ENCODE measurements around the gene TGFBI. TPM values are rescaled to one million over a fixed set of nuclear protein-coding genes. Genes with fewer than 3 reads are reported as not detected.

The TGFBI gene
- total RNA-seq, 1 donor from 2014 or later, result not detected

- intact Hi-C loops (cut with micrococcal nuclease), result no loop called here
- Mint-ChIP-seq H3K9me3 (no peaks in the 10 kb centered on the region), H3K36me3 (ENCODE audit: low read depth) (no peaks in the 10 kb centered on the region), H3K27ac (no peak overlapping the region), H3K4me1 (ENCODE audit: low read depth) (no peaks in the 10 kb centered on the region), H3K4me3 (no peak overlapping the region), H3K27me3 (ENCODE audit: insufficient read depth) (peaks cover 3% of the 10 kb centered on the region)
- no peak for DNase-seq (ENCODE audit: low spot score)
These were observed 30.2 kb downstream of the TGFBI start for GRCh38 chr5:136058972-136059354.

GRCh38 chr5:136060963-136061362, 32.2 kb downstream of the TGFBI start:
- intact Hi-C loops (cut with micrococcal nuclease), result loop anchor here (5.0 kb wide), 1 partner anchor 114 kb away; no protein-coding TSS in a partner anchor
- no peak for DNase-seq (ENCODE audit: low spot score)
- Mint-ChIP-seq H3K27ac (no peak overlapping the region), H3K36me3 (ENCODE audit: low read depth) (no peaks in the 10 kb centered on the region), H3K27me3 (ENCODE audit: insufficient read depth) (peaks cover 3% of the 10 kb centered on the region), H3K4me3 (no peak overlapping the region), H3K4me1 (ENCODE audit: low read depth) (no peaks in the 10 kb centered on the region), H3K9me3 (no peaks in the 10 kb centered on the region)

GRCh38 chr5:136061630-136062365, 33.0 kb downstream of the TGFBI start:
- peaks cover 2% of the 10 kb centered on the region for H3K27me3 Mint-ChIP-seq (ENCODE audit: insufficient read depth)
- DNase-seq (ENCODE audit: low spot score), result no peak
- H3K4me1 Mint-ChIP-seq (ENCODE audit: low read depth), result no peaks in the 10 kb centered on the region
- intact Hi-C loops (cut with micrococcal nuclease), result loop anchor here (1.0 to 5.0 kb wide), 2 partner anchors 114 to 174 kb away; no protein-coding TSS in a partner anchor
- H3K4me3 Mint-ChIP-seq, result no peak overlapping the region
- no peaks in the 10 kb centered on the region for H3K36me3 Mint-ChIP-seq (ENCODE audit: low read depth)
- H3K9me3 Mint-ChIP-seq, result no peaks in the 10 kb centered on the region
- no peak overlapping the region for H3K27ac Mint-ChIP-seq

- Mint-ChIP-seq H3K36me3 (ENCODE audit: low read depth) (no peaks in the 10 kb centered on the region), H3K27me3 (ENCODE audit: insufficient read depth) (peaks cover 2% of the 10 kb centered on the region), H3K27ac (no peak overlapping the region), H3K9me3 (no peaks in the 10 kb centered on the region), H3K4me1 (ENCODE audit: low read depth) (no peaks in the 10 kb centered on the region), H3K4me3 (no peak overlapping the region)
- DNase-seq (ENCODE audit: low spot score), result no peak
- intact Hi-C loops (cut with micrococcal nuclease), result loop anchor here (1.0 to 5.0 kb wide), 2 partner anchors 115 to 175 kb away; no protein-coding TSS in a partner anchor
These were observed 33.8 kb downstream of the TGFBI start for GRCh38 chr5:136062366-136063274.

- intact Hi-C loops (cut with micrococcal nuclease), result loop anchor here (5.0 kb wide), 1 partner anchor 117 kb away; no protein-coding TSS in a partner anchor
- DNase-seq (ENCODE audit: low spot score), result no peak
- no peak overlapping the region for H3K27ac Mint-ChIP-seq
- H3K4me3 Mint-ChIP-seq, result no peak overlapping the region
- H3K36me3 Mint-ChIP-seq (ENCODE audit: low read depth), result no peaks in the 10 kb centered on the region
- H3K4me1 Mint-ChIP-seq (ENCODE audit: low read depth), result no peaks in the 10 kb centered on the region
- H3K9me3 Mint-ChIP-seq, result no peaks in the 10 kb centered on the region
- peaks cover 3% of the 10 kb centered on the region for H3K27me3 Mint-ChIP-seq (ENCODE audit: insufficient read depth)
These were observed 35.1 kb downstream of the TGFBI start for GRCh38 chr5:136063778-136064465.

GRCh38 chr5:136064510-136064909, 35.7 kb downstream of the TGFBI start:
- peaks cover 7% of the 10 kb centered on the region for H3K27me3 Mint-ChIP-seq (ENCODE audit: insufficient read depth)
- no peaks in the 10 kb centered on the region for H3K4me1 Mint-ChIP-seq (ENCODE audit: low read depth)
- no peak overlapping the region for H3K27ac Mint-ChIP-seq
- intact Hi-C loops (cut with micrococcal nuclease), result loop anchor here (5.0 kb wide), 1 partner anchor 117 kb away; no protein-coding TSS in a partner anchor
- H3K36me3 Mint-ChIP-seq (ENCODE audit: low read depth), result no peaks in the 10 kb centered on the region
- no peak for DNase-seq (ENCODE audit: low spot score)
- H3K4me3 Mint-ChIP-seq, result no peak overlapping the region
- H3K9me3 Mint-ChIP-seq, result no peaks in the 10 kb centered on the region

GRCh38 chr5:136065588-136065987, 36.8 kb downstream of the TGFBI start:
- Mint-ChIP-seq H3K36me3 (ENCODE audit: low read depth) (no peaks in the 10 kb centered on the region), H3K27me3 (ENCODE audit: insufficient read depth) (peaks cover 13% of the 10 kb centered on the region), H3K4me3 (no peak overlapping the region), H3K9me3 (no peaks in the 10 kb centered on the region), H3K27ac (no peak overlapping the region), H3K4me1 (ENCODE audit: low read depth) (no peaks in the 10 kb centered on the region)
- intact Hi-C loops (cut with micrococcal nuclease), result no loop called here
- no peak for DNase-seq (ENCODE audit: low spot score)

- no peaks in the 10 kb centered on the region for H3K36me3 Mint-ChIP-seq (ENCODE audit: low read depth)
- no peaks in the 10 kb centered on the region for H3K9me3 Mint-ChIP-seq
- H3K4me1 Mint-ChIP-seq (ENCODE audit: low read depth), result no peaks in the 10 kb centered on the region
- no peak overlapping the region for H3K27ac Mint-ChIP-seq
- no peak overlapping the region for H3K4me3 Mint-ChIP-seq
- H3K27me3 Mint-ChIP-seq (ENCODE audit: insufficient read depth), result peaks cover 14% of the 10 kb centered on the region
- DNase-seq (ENCODE audit: low spot score), result no peak
- intact Hi-C loops (cut with micrococcal nuclease), result no loop called here
These were observed 38.0 kb downstream of the TGFBI start for GRCh38 chr5:136066661-136067271.

- H3K36me3 Mint-ChIP-seq (ENCODE audit: low read depth), result no peaks in the 10 kb centered on the region
- no peak for DNase-seq (ENCODE audit: low spot score)
- H3K27me3 Mint-ChIP-seq (ENCODE audit: insufficient read depth), result peaks cover 14% of the 10 kb centered on the region
These were observed 38.6 kb downstream of the TGFBI start for GRCh38 chr5:136067422-136067821.

GRCh38 chr5:136070486-136071285, 41.9 kb downstream of the TGFBI start:
- Mint-ChIP-seq H3K4me3 (no peak overlapping the region), H3K27me3 (ENCODE audit: insufficient read depth) (peaks cover 13% of the 10 kb centered on the region), H3K4me1 (ENCODE audit: low read depth) (no peaks in the 10 kb centered on the region), H3K27ac (no peak overlapping the region), H3K36me3 (ENCODE audit: low read depth) (no peaks in the 10 kb centered on the region), H3K9me3 (no peaks in the 10 kb centered on the region)
- intact Hi-C loops (cut with micrococcal nuclease), result no loop called here
- no peak for DNase-seq (ENCODE audit: low spot score)

More at GRCh38 chr5:136067422-136067821, 38.6 kb downstream of the TGFBI start:
- H3K4me1 Mint-ChIP-seq (ENCODE audit: low read depth), result no peaks in the 10 kb centered on the region
- intact Hi-C loops (cut with micrococcal nuclease), result no loop called here
- H3K4me3 Mint-ChIP-seq, result no peak overlapping the region
- H3K9me3 Mint-ChIP-seq, result no peaks in the 10 kb centered on the region
- H3K27ac Mint-ChIP-seq, result no peak overlapping the region

GRCh38 chr5:136073714-136074529, 45.1 kb downstream of the TGFBI start:
- Mint-ChIP-seq H3K36me3 (ENCODE audit: low read depth) (no peaks in the 10 kb centered on the region), H3K27ac (no peak overlapping the region), H3K9me3 (no peaks in the 10 kb centered on the region), H3K4me3 (no peak overlapping the region), H3K27me3 (ENCODE audit: insufficient read depth) (peaks cover 26% of the 10 kb centered on the region), H3K4me1 (ENCODE audit: low read depth) (no peaks in the 10 kb centered on the region)
- intact Hi-C loops (cut with micrococcal nuclease), result no loop called here
- no peak for DNase-seq (ENCODE audit: low spot score)

Measured in activated T-helper 1 cell treated with anti-CD3 and anti-CD28 coated beads, Interleukin-12 subunit alpha, Interleukin-12 subunit beta, Interleukin-2, Interleukin-4 antibody, amounts not matched to agents 30 ng/mL and 10 ng/mL and 1 ng/mL, durations not matched to agents 14 hours and 24 hours and 36 hours (primary cell).